GM12878 (cell line): ENCODE data around the gene ROBO4. TPM values are rescaled to one million over a fixed set of nuclear protein-coding genes. Genes with fewer than 3 reads are reported as not detected.

ENCODE experiments used
- ATAC-seq: fragments of 200-7000 bp; cut with Tn5 transposase; 3 replicates; pipeline ENCODE4 v1.9.1; 2020; ENCODE audit warnings: mild to moderate bottlenecking, moderate library complexity
- BruUV-seq: library from RNA; stranded (reverse); fragments of 400-500 nt; replicated peaks from 2 replicates; lab custom pipeline; 2021; lab: Mats Ljungman, UMichigan
- CTCF ChIA-PET: fragments of 300-600 bp; sonication (Branson Sonifier 250); formaldehyde crosslinking; extraction: SDS; loops from one replicate; lab custom pipeline; 2021; ENCODE audit warnings: inconsistent platforms; lab: Yijun Ruan, JAX
- POLR2A ChIA-PET: fragments of 350-600 bp; formaldehyde crosslinking; extraction: SDS; loops from one replicate; lab custom pipeline; 2021; ENCODE audit warnings: inconsistent platforms; lab: Charles Lee
- RAD21 ChIA-PET: fragments of 300-600 bp; sonication (Branson Sonifier 250); formaldehyde crosslinking; loops from one replicate; lab custom pipeline; 2023; ENCODE audit warnings: antibody characterized with exemption; ENCODE audit not compliant: unreplicated experiment; lab: Charles Lee
- SMC1A ChIA-PET: fragments of 300-600 bp; sonication (Branson Sonifier 250); formaldehyde crosslinking; loops from one replicate; lab custom pipeline; 2023; ENCODE audit not compliant: unreplicated experiment, uncharacterized antibody; lab: Charles Lee
- DNase-seq: peaks from one replicate; pipeline ENCODE4 v3.0.0-alpha.2; 2011; ENCODE audit warnings: low read depth, low spot score
- FAIRE-seq: peaks from 3 replicates; lab custom pipeline; 2011; peaks lifted over from hg19 to GRCh38; lab: Jason Lieb, UNC
- H2AFZ ChIP-seq: 2 replicates; pipeline ENCODE4 v1.6.0; 2011; ENCODE audit warnings: low read depth, low read length, control low read depth; ENCODE audit not compliant: control insufficient read depth
- H3K27ac ChIP-seq: 2 replicates; pipeline ENCODE4 v1.5.1; 2011; ENCODE audit warnings: control low read depth; ENCODE audit not compliant: control insufficient read depth, insufficient read depth
- H3K27me3 ChIP-seq, 2 experiments: replicated peaks in 1 of 2; 2 replicates each; pipeline versions ENCODE4 v1.6.0 to v1.6.1; 2011; ENCODE audit warnings: low read length in 1 of 2; ENCODE audit not compliant: control insufficient read depth in 2 of 2, insufficient read depth in 2 of 2
- H3K36me3 ChIP-seq, 2 experiments: 2 replicates each; pipeline ENCODE4 v1.5.1; 2011; ENCODE audit warnings: low read length in 1 of 2; ENCODE audit not compliant: control insufficient read depth in 2 of 2, insufficient read depth in 2 of 2
- H3K4me1 ChIP-seq: 2 replicates; pipeline ENCODE4 v1.6.1; 2011; ENCODE audit warnings: mild to moderate bottlenecking, low read length, moderate library complexity, mixed read lengths; ENCODE audit not compliant: control insufficient read depth, insufficient read depth
- H3K4me2 ChIP-seq: 2 replicates; pipeline ENCODE4 v1.6.0; 2011; ENCODE audit warnings: control low read depth; ENCODE audit not compliant: control insufficient read depth, insufficient read depth
- H3K4me3 ChIP-seq: fragments of 200-600 bp; sonication (generic); 2 replicates; pipeline ENCODE4 v1.5.1; 2016
- H3K79me2 ChIP-seq: 2 replicates; pipeline ENCODE4 v1.6.0; 2011; ENCODE audit warnings: low read length; ENCODE audit not compliant: control insufficient read depth, insufficient read depth
- H3K9ac ChIP-seq: 2 replicates; pipeline ENCODE4 v1.8.0; 2011; ENCODE audit warnings: low read length, control low read depth, mixed read lengths; ENCODE audit not compliant: control insufficient read depth, insufficient read depth
- H3K9me3 ChIP-seq: replicated peaks from 3 replicates; pipeline ENCODE4 v1.5.1; 2011; ENCODE audit warnings: mild to moderate bottlenecking, low read length; ENCODE audit not compliant: control insufficient read depth, insufficient read depth
- H4K20me1 ChIP-seq: 2 replicates; pipeline ENCODE4 v1.6.0; 2011; ENCODE audit not compliant: control insufficient read depth, insufficient read depth
- ATF7 ChIP-seq: fragments of 450-650 bp; IDR thresholded peaks from 2 replicates; pipeline ENCODE4 v1.6.1; 2016; ENCODE audit warnings: low read depth, mild to moderate bottlenecking
- HDGF ChIP-seq: fragments of 450-650 bp; IDR thresholded peaks from 2 replicates; pipeline ENCODE4 v1.6.1; 2016; ENCODE audit warnings: antibody characterized with exemption
- LARP7 ChIP-seq: fragments of 450-650 bp; IDR thresholded peaks from 2 replicates; pipeline ENCODE4 v1.6.1; 2017; ENCODE audit warnings: mild to moderate bottlenecking
- NFIC ChIP-seq: IDR thresholded peaks from 2 replicates; pipeline ENCODE4 v1.6.1; 2012; ENCODE audit warnings: low read depth, mild to moderate bottlenecking, inconsistent platforms, low read length, moderate library complexity
- NFXL1 ChIP-seq: fragments of 450-650 bp; IDR thresholded peaks from 2 replicates; pipeline ENCODE4 v1.6.1; 2017; ENCODE audit warnings: antibody characterized with exemption, mild to moderate bottlenecking, borderline replicate concordance
- NFYA ChIP-seq: IDR thresholded peaks from 2 replicates; pipeline ENCODE4 v1.6.1; 2011; ENCODE audit warnings: low read depth, mild to moderate bottlenecking, low read length, improper control_type of control experiment, borderline replicate concordance
- NR2F1 ChIP-seq: fragments of 450-650 bp; conservative IDR thresholded peaks from 2 replicates; pipeline ENCODE4 v1.6.1; 2017; ENCODE audit warnings: mild to moderate bottlenecking
- SIN3A ChIP-seq: IDR thresholded peaks from 2 replicates; pipeline ENCODE4 v1.6.1; 2012; ENCODE audit warnings: low read depth, low read length, improper control_type of control experiment
- STAT1 ChIP-seq: fragments of 450-650 bp; conservative IDR thresholded peaks from 2 replicates; pipeline ENCODE4 v1.6.1; 2014; ENCODE audit warnings: antibody characterized with exemption, mild to moderate bottlenecking
- YY1 ChIP-seq: IDR thresholded peaks from 2 replicates; pipeline ENCODE4 v1.6.1; 2011; ENCODE audit warnings: low read depth, mild to moderate bottlenecking, low read length
- ZNF24 ChIP-seq: fragments of 450-650 bp; IDR thresholded peaks from 2 replicates; pipeline ENCODE4 v1.6.1; 2017; ENCODE audit warnings: antibody characterized with exemption, mild to moderate bottlenecking
- ZNF384 ChIP-seq: IDR thresholded peaks from 2 replicates; pipeline ENCODE4 v1.6.1; 2012; ENCODE audit warnings: low read depth, mild to moderate bottlenecking, low read length, improper control_type of control experiment, borderline replicate concordance
- ZNF622 ChIP-seq: fragments of 450-650 bp; IDR thresholded peaks from 2 replicates; pipeline ENCODE4 v1.6.1; 2017; ENCODE audit warnings: mild to moderate bottlenecking, inconsistent platforms
- WGBS: methylation state at CpG from one replicate; pipeline ENCODE4 v1.1.6; 2016; ENCODE audit warnings: low lambda C conversion rate; ENCODE audit not compliant: insufficient replicate concordance, insufficient coverage; ENCODE audit errors: missing lambda C conversion rate; 5-methylcytosine and 5-hydroxymethylcytosine counted together
- in situ Hi-C: fragments of 300-500 bp; cut with MboI; formaldehyde crosslinking; loops from 9 replicates; pipeline ENCODE4 v1.14.3; 2018; ENCODE audit warnings: mixed read lengths
- intact Hi-C: fragments of 100-400 bp; cut with micrococcal nuclease; formaldehyde crosslinking; loops from one replicate; pipeline ENCODE4 v1.14.2; 2022; ENCODE audit not compliant: unreplicated experiment
- polyA plus RNA-seq, 11 experiments: library from polyadenylated mRNA; depleted of rRNA in 4 of 11; unstranded in 6 of 11; stranded (reverse) in 5 of 11; fragments of >200 nt; fragmentation: Nextera tagmentation in 4 of 11; fragmentation: Illumina TruSeq in 1 of 11; extraction: Ambion mirVana in 4 of 11; extraction: Trizol in 1 of 11; gene quantifications; 1 replicate in 1 of 11; 2 replicates in 10 of 11; pipeline versions ENCODE4 v1.2.1 to v1.2.3, GENCODE V29; 2011 to 2016; ENCODE audit warnings: inconsistent platforms in 2 of 11, missing spikeins in 2 of 11, low read depth in 1 of 11
- total RNA-seq, 4 experiments: library from RNA; depleted of rRNA in 3 of 4; stranded (reverse); fragments of >200 nt in 3 of 4; fragmentation: Illumina TruSeq in 1 of 4; extraction: Trizol in 1 of 4; gene quantifications; 2 replicates each; pipeline versions ENCODE4 v1.2.1 to v1.2.3, GENCODE V29; 2013 to 2021
- TF ChIP-seq, protein P1 (sequence below): IDR thresholded peaks from 2 replicates; pipeline ENCODE4 v1.6.1; 2011; ENCODE audit warnings: borderline replicate concordance, low read depth, mild to moderate bottlenecking, moderate library complexity, mixed read lengths, low read length; ENCODE audit not compliant: insufficient read depth; ENCODE audit errors: extremely low read length
- TF ChIP-seq, protein P2 (sequence below): IDR thresholded peaks from 2 replicates; pipeline ENCODE4 v1.6.1; 2011; ENCODE audit warnings: low read depth, mild to moderate bottlenecking, low read length, moderate library complexity, borderline replicate concordance; ENCODE audit errors: extremely low read depth

Gene ROBO4
- total and polyA plus RNA-seq, 10 of the 15 experiments (the other 5 are each of a cell fraction or from before 2014, with no cell fraction given), result not detected

DNA sequence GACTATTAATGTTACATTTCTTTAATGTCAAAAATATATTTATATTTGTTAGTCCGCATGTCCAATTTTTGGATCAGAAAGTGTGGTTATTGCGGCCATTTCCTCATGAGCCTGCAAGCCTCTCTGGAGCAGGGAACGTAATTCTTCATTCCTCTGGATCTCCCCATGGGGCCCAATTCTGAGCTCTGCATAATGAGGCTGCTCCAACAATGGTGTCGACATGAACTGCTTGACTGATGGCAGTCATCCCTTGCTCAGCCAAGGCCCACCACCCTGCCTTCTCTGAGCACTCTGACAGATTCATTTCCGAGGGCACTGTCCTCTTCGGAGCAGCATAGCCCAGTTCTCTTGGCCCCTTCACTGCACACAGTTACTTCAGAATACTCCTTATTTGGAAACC is 41.3 kb upstream of the ROBO4 start:
- H3K36me3 ChIP-seq, result no peaks in the 10 kb centered on the region
- no peaks in the 10 kb centered on the region for H3K4me1 ChIP-seq
- DNase-seq (no peak), ATAC-seq (no peak), FAIRE-seq (no peak)
- H3K79me2 ChIP-seq, result no peaks in the 10 kb centered on the region
- peaks cover 0 to 4% of the 10 kb centered on the region in 2 experiments for H3K27me3 ChIP-seq
- RAD21 ChIA-PET, result no interaction called here
- WGBS, result 64% methylated on average over 6 of the region's 6 CpGs
- SMC1A ChIA-PET, result no interaction called here
- H2AFZ ChIP-seq, result no peak overlapping the region
- TF ChIP-seq HDGF (no peak), ZNF24 (no peak), NR2F1 (no peak), YY1 (no peak)
- in situ Hi-C loops (no loop called here), intact Hi-C loops (no loop called here)
- CTCF ChIA-PET, result no interaction called here
- H3K4me3 ChIP-seq, result no peak overlapping the region
- H3K9ac ChIP-seq, result no peak overlapping the region
- H4K20me1 ChIP-seq, result no peaks in the 10 kb centered on the region
- no peaks in the 10 kb centered on the region; the same call in 2 of the 3 replicates for H3K9me3 ChIP-seq
- BruUV-seq, result no TSS peak
- H3K27ac ChIP-seq, result no peak overlapping the region
- POLR2A ChIA-PET, result interaction anchor here (0.5 kb wide), 1 partner anchor 15 kb away, joined by 4 read pairs; no protein-coding TSS in a partner anchor
- no peak overlapping the region for H3K4me2 ChIP-seq

DNA sequence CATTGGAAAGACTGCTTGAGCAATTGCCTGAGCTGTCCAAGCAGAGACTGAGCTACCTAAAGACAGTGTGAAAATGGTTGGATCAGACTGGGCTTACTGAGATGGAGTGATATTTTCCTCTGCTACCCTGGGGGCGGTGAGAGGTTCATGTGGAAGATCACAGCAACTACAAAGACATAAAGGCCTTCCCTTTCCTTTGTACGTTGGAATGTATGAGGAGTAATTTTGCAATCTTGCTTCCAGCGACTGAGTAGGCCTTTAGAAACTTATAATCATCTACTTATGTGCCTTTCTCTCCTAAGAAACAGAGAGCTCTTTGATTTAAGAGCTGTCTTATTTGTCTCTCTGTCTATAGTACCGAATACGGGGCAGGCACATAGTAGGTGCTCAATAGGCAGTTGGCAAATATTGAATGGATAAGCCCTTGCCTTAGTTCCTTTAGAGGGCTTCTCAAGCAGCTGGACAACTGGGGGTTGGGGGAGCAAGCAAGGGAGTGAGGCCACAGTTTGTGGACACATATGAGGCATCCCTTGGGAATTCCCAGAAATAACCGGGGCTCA is 40.6 kb upstream of the ROBO4 start:
- Histone ChIP-seq H3K9ac (no peak overlapping the region), H3K27ac (no peak overlapping the region), H3K27me3 (peaks cover 0 to 4% of the 10 kb centered on the region in 2 experiments), H3K4me1 (no peaks in the 10 kb centered on the region), H3K36me3 (no peaks in the 10 kb centered on the region), H3K9me3 (no peaks in the 10 kb centered on the region; the same call in 2 of the 3 replicates), H3K4me3 (no peak overlapping the region), H3K79me2 (no peaks in the 10 kb centered on the region), H4K20me1 (no peaks in the 10 kb centered on the region), H3K4me2 (no peak overlapping the region), H2AFZ (no peak overlapping the region)
- 27% methylated on average over 6 of the region's 6 CpGs for WGBS
- ChIA-PET RAD21 (no interaction called here), SMC1A (no interaction called here), POLR2A (interaction anchor here (0.5 kb wide), 1 partner anchor 15 kb away, joined by 4 read pairs; no protein-coding TSS in a partner anchor), CTCF (no interaction called here)
- DNase-seq (no peak), ATAC-seq (no peak), FAIRE-seq (no peak)
- no TSS peak for BruUV-seq
- intact Hi-C loops, result no loop called here
- in situ Hi-C loops, result no loop called here
- TF ChIP-seq, protein P1, sequence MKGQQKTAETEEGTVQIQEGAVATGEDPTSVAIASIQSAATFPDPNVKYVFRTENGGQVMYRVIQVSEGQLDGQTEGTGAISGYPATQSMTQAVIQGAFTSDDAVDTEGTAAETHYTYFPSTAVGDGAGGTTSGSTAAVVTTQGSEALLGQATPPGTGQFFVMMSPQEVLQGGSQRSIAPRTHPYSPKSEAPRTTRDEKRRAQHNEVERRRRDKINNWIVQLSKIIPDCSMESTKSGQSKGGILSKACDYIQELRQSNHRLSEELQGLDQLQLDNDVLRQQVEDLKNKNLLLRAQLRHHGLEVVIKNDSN, result no peak
- TF ChIP-seq STAT1 (no peak), SIN3A (no peak), NFIC (no peak), LARP7 (no peak), ATF7 (no peak), NFYA (no peak), ZNF622 (no peak), ZNF384 (no peak), NFXL1 (no peak)
- TF ChIP-seq, protein P2, sequence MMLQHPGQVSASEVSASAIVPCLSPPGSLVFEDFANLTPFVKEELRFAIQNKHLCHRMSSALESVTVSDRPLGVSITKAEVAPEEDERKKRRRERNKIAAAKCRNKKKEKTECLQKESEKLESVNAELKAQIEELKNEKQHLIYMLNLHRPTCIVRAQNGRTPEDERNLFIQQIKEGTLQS, result no peak
